HS-27A (cell line): Measurements from ENCODE around the gene SLC19A1.
"Not testable (repeated sequence)": the region's sequence is repeated elsewhere in the genome, so short reads cannot be mapped to it uniquely, and the experiment has no call there.

ENCODE experiments used
- DNase-seq: peaks from one replicate; pipeline ENCODE4 v3.0.0-alpha.2; 2012; ENCODE audit warnings: low read depth, missing footprints

The SLC19A1 gene

GRCh38 chr21:45504516-45505415 lies 37.5 kb downstream of the SLC19A1 start:
- DNase-seq: no peak

GRCh38 chr21:45504021-45504515 lies 38.2 kb downstream of the SLC19A1 start:
- no peak for DNase-seq

- not testable (repeated sequence) for DNase-seq
These were observed 39.0 kb downstream of the SLC19A1 start for GRCh38 chr21:45503226-45503625.

GRCh38 chr21:45502600-45502999 lies 39.6 kb downstream of the SLC19A1 start:
- no peak for DNase-seq

- DNase-seq: no peak
These were observed 40.3 kb downstream of the SLC19A1 start for GRCh38 chr21:45502006-45502345.

GRCh38 chr21:45501081-45502005 lies 40.9 kb downstream of the SLC19A1 start:
- DNase-seq: not testable (repeated sequence)

GRCh38 chr21:45499970-45500577 lies 42.2 kb downstream of the SLC19A1 start:
- DNase-seq: no peak

GRCh38 chr21:45499201-45499750 lies 43.0 kb downstream of the SLC19A1 start:
- DNase-seq: no peak

GRCh38 chr21:45498646-45499000 lies 43.6 kb downstream of the SLC19A1 start:
- no peak for DNase-seq

GRCh38 chr21:45497846-45498645 lies 44.2 kb downstream of the SLC19A1 start:
- DNase-seq: no peak

- DNase-seq: no peak
These were observed 45.0 kb downstream of the SLC19A1 start for GRCh38 chr21:45496968-45497845.

GRCh38 chr21:45496151-45496967 lies 45.9 kb downstream of the SLC19A1 start:
- DNase-seq: no peak

- DNase-seq: no peak
These were observed 47.2 kb downstream of the SLC19A1 start for GRCh38 chr21:45494851-45495680.

GRCh38 chr21:45494135-45494850 lies 47.9 kb downstream of the SLC19A1 start:
- DNase-seq: no peak

GRCh38 chr21:45493401-45494001 lies 48.7 kb downstream of the SLC19A1 start:
- DNase-seq: no peak

GRCh38 chr21:45492765-45493164 lies 49.5 kb downstream of the SLC19A1 start:
- no peak for DNase-seq

GRCh38 chr21:45491623-45492022 lies 50.6 kb downstream of the SLC19A1 start:
- no peak for DNase-seq
